HG03175 (cell line): ENCODE measurements around the gene UQCRC1.

ENCODE experiments used
- ATAC-seq: cut with Tn5 transposase; IDR thresholded peaks from one replicate; pipeline ENCODE4 v1.9.1; 2021; ENCODE audit warnings: mild to moderate bottlenecking, moderate library complexity; ENCODE audit not compliant: unreplicated experiment

The UQCRC1 gene

DNA sequence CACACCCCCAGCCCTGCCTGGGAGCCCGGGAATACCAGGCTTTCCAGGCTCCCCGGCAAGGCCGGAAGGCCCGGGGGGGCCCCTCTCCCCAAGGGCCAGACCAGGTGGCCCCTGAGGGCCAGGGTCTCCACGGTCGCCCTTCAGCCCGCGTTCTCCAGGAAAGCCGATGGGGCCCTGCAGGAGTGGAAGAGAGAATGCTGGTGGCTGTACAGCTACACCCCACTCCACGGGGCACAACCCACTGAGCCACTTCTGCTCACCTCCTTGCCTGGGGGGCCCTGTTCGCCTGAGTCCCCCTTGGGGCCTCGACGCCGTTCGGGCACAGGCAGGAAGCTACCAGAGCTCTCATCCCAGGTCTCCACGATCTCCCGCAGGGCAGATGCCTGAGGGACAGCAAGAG, 34.1 kb downstream of the UQCRC1 start:
- ATAC-seq, result no peak

DNA sequence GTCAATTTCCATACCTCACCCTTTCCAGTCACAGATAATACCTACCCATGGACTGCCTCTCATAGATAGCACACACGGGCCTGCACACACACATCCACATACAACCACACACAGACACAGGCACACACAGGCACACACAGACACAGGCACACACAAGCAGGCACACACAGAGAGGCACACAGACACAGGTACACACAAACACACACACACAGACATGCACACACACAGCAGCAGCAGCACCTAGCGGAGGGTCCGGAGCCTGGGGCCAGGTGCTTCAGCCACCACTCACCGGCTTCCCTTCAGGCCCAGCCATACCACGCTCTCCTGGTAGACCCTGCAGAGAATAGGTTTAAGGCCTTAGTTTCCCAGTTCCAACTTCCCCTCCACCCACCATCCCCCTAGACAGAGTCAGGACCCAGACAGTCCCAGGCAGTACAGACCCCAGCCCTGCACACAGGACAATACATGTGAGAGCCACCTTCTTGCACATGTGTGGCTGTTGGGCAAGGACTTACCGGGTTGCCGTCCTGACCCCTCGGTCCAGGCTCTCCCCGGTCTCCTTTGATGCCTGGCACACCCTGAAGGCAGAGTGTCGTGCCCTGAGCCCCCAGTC, 35.4 kb downstream of the UQCRC1 start:
- no peak for ATAC-seq

DNA sequence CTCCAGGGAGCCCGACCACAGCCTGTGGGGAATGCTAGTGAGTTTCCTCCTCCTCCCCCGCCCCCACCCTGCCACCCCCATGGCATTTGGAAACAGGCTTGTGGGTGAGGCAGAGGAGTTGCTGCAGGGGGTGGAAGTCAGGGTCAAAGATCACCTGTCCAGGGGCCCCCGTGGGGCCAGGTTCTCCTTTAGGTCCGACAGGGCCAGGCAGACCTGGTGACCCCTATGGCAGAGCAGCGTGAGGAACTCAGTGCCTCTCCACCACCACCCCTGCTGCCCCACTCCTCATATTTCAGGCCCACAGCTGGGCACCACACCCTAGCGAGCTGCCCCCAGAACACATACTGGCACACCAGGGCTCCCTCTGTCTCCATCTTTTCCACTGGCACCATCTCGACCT, 36.9 kb downstream of the UQCRC1 start:
- no peak for ATAC-seq

DNA sequence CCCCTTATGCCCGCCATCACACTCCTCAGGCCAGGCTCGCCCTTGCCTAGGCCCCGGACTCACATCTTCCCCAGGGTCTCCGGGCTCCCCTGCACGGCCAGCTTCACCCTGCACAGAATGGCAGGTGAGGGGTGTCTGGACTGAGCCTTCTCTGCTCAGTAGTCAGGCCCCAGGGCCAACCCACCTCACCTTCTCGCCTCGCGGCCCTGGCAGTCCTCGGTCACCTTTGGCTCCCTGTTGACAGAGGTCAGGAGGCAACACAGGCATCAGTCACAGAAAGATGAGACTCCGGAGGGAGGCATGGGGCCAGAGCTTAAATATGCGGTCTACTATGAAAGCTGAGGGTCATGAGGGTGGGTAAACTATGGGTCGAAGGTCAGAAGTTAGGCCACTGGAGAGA, 37.5 kb downstream of the UQCRC1 start:
- ATAC-seq, result no peak

DNA sequence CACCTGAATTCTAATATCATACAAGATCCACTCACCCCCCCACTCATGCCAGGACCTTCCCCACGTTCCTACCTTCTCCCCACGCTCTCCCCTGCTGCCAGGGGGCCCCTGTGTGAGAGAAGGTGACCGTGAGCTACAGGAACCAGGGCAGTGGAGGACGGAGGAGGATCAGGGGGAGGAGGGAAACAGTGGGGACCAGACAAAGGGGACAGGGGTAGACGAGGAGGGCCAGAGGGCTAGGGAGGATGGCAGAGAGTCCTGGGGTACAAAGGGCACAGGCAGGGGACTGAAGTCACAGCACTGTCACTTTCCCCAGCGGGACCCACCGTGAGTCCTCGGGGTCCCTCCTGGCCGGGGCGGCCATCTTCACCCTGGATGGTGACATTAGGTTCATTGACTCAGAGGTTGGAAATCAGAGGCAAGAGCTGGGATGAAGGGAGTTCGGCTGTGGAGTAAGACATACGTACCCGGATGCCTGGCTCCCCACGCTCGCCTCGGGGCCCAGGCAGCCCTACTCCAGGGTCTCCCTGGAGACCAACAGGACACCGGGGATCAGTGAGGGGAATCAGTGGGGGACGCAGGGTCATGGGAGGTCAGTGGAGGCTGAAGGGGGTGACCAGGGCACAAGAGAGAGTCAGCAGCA, 39.5 kb downstream of the UQCRC1 start:
- ATAC-seq, result no peak

DNA sequence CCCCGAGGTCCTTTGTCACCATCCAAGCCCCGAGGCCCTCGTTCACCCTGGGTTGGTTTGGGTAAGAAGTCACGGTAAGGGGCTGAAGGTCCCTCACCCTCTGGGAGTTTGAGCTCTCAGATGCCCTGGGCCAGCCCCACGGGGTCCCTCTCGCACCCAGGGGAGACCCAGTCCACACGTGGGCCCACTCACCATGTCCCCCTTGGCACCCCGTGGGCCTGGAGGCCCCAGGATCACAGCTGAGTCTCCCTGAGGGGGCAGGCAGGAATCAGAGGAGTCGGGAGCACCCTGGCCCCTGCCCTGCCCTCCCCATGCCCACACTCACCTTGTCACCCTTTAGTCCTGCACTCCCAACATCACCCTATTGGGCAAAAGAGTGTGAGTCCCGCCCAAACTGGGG, 40.0 kb downstream of the UQCRC1 start:
- ATAC-seq, result no peak

DNA sequence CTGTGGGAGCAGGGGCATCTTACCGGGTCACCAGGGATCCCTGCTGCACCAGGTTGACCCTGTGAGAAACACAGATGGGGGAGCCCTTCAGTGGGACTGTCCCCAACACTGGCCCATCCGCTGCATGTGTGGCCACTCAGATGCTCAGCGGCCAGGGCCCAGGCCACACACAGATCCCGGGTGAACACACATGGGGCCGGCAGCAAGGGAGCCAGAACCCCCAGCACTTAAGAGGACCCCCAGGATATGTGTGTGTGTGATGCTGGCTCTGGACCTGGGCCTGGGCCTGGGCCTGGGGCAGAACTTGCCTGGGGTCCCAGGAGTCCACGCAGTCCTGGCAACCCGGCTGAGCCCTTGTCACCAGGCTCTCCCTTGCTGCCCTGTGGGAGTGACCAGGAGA, 41.0 kb downstream of the UQCRC1 start:
- no peak for ATAC-seq

DNA sequence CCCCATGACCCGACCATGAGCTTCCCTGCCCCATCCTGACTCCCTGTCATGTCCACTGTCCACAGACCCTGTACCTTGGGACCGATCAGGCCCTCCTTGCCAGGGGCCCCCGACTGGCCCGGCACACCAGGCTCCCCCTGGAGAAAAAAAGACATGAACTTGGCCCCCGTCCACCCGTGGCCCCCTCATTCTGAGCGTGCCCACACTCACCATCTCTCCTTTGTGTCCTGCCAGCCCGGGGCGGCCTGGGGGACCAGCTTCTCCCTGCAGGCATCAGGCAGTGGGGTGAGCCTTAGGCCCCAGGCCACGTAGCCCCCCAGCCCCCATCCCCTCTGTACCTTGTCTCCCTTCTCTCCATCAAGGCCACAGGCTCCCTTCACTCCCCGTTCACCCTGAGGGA, 41.9 kb downstream of the UQCRC1 start:
- ATAC-seq, result no peak

DNA sequence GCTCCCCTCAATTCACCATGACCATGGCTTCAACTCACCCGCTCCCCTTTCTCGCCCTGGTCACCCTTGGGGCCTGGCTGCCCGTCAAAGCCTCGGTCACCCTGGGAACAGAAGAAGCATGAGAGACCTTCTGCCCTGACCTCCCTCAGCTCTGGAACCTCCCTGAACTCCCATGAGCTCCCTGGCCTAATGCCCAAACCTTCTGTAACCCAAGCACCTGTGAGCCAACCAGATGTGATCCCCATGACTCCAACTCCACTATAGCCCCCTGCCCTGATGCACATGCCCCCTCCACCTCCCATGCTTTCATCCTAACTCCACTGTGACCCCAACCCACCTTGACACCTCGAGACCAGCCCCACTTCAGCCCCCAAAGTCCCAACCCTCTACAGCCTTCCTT, 42.4 kb downstream of the UQCRC1 start:
- ATAC-seq, result no peak

DNA sequence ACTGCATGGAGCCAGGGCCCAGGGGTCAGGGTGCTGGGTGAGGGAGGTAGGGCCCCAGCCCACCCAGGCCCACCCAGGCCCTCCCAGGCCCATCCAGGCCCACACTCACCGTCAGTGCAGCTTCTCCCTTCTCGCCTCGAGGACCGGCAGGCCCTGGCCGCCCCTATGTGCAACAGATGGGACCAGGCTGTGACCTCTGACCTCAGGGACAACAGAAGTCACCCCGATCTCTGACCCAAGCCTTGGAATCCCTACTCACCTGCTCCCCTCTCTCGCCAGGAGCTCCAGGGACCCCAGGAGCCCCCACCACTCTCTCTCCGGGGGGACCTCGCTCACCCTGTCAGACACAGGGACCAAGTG, 43.1 kb downstream of the UQCRC1 start:
- ATAC-seq, result no peak

DNA sequence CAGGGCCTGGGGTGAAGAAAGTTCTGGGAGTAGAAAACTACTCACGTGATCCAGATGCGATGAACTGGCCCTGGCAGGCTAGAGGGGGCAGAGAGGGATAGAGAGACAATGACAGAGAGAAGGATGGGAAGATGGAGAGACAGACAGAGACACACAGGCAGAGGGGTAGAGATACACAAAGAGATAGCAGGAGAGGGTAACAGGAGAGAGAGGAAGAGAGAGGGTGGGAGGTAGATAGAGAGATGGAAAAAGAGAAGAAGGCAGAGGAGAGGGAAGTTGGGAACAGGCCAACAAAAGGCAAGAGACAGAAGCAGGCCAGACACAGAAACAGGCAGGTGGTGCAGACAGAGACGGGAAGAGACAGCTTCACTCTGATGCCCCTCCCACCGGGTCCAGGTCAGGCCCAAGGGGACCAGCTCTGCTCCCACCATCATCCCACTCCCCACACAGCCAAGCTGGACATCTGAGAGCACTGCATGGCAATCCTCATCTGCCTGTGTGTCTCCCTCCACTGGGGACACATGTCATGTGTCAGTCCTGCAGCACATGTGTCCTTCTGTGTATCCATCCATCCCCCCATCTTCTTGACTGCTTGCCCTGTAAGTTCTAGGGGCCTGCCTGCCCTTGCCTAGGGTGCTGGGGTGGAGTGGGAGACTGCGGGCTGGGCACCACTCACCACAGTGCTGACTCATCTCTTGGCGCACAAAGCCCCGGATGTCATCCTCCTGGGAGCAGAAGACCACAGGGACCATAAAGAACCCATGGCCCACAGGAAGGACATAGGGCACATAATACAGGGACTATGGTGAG, 43.6 kb downstream of the UQCRC1 start:
- ATAC-seq, result no peak

DNA sequence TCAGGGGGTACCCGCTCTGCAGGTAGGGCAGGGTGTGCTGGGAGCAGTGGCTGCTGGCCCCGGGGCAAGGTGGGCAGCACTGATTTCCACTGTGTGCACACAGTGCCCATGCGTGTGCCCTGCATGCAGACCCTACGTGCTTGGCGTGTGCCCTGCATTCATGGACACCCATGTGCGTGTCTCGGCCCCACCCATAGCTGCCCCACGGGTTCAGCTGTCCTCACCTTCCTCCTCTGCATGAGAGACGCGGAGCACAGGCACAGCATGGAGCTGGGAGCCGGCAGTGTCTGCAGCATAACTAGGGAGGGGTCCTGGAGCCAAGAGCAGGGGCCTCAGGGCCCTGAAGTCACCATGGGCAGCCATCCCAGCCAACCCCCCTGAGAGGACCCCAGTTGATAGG, 44.3 kb downstream of the UQCRC1 start:
- no peak for ATAC-seq

DNA sequence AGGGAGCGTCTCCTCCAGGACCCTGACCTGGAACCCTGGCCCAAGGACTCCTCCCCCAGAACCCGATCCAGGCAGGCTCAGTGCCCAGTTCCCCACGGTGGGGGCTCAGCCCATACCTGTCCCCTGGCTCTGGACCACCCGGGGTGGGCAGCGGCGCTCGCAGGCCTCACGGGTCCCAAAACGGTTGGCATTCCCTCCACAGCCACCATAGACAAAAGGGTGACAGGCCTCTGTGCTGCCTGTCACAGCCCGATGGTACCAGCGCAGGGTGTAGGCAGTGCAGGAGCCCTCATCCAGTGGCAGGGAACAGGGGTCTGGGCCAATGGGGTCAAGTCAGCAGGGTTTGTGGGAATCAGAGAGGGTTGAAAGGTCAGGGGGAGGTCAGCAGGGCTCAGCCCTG, 44.8 kb downstream of the UQCRC1 start:
- ATAC-seq, result no peak

DNA sequence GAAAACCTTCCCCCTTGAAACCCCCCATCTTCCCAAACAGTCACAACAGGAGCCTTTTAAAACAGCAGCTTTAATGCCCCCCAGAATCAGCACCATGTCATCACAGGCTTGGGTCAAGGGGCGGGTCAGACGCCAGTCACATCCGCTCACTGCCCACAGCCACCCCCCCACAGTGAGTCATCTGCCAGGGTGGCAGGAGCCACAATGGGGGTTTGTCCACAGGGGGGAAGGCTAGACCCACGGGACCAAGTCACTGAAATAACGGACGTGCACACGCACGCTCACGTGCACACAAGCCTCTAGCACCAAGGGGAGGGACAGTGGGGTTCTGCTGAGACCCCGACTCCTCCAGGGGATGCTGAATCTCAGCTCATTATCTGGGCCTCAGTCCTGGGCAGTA, 45.4 kb downstream of the UQCRC1 start:
- ATAC-seq, result no peak

DNA sequence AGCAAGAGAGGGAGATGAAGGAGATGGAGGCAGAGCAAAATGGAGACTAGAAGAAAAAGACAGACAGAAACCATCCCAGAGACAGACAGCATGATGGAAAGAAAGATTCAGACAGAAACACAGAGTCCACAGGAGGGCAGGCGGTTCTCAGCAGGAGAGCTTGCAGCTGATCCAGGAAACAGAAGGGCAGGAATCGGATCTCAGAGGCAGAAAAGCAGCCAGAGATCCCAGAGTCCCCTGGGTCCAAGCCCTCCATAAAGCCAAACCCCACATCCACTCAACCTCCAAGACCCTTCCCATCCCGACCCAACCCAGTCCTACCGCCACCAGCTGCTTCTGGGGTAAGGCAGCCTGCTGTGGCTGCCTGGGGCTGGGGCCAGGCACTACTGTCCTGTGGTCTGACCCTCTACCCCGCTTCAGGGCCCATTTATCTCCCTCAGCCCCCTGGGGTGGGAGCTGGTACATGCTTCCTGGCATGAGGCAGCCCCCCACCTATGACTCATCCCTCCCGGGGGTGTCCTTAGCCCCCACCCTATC, 46.0 kb downstream of the UQCRC1 start, which contains the start of gene UCN2:
Gene UCN2 (minus strand): TSS at position 400 of the 537 bp plus-strand sequence. CDS start 657 bp downstream, outside the sequence.
- no peak for ATAC-seq

DNA sequence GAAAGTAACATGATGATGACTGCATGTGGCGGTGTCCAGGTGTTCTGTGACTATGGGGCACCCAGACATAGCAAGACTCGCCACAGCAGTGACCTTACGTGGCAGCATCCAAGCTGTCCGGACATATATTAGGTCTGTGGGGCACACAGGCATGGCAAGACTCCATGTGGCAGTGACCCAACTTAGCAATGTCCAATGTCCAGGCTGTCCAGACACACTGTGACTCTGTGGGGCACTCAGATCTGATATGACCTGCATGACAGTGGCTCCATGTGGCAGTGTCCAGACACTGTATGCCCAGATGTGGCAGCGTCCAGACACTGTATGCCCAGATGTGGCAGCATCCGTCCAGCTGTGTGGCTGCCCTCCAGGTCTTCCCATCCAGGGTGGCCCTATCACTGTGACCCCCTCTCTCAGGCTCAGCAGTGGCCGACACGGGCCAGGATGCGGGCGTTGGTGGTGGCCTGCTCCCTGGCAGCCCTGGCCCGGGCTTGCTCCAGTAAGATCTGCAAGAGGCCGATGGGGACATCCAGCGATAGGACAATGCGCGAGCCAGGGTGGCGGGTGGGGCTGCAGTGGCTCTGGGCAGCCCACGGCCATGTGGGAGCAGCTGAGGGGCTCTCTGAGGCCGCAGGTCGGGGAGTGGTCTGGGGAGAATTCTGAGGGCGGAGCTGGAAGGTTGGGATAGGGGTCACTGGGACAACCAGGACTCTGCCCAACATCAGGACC, 46.9 kb downstream of the UQCRC1 start:
- no peak for ATAC-seq

DNA sequence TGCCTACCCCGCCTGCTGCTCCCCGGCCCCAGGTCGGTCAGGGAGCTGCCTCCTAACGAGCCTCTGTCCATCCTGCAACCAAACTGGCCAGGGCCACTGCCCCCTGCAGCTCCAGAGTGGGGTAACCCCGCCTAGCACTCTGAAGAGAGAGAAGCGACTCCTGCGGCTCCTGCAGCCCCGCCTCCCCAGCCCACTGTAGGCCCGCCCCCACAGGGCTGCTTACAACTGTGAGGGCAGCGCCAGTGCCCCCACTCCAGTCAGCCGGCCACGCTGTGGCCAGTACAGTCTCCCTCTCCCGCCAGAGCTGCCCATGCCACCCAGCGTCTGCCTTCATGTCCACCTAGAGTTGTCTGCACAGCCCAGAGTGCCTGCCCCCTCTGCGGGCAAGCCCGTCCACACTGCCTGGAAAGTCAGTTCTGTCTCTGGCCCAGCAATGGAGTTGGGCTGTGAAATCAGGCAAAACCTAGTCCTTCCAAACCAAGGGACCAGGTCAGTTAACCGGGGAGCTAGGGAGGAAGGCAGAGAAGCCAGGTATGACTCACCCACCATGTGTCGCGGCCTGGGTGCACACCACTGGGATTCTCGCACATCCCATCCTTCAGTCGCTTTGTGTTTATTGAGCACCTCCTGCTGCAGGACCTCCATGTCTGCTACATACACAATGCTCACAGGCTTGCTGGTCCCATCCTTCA, 48.3 kb downstream of the UQCRC1 start:
- no peak for ATAC-seq

DNA sequence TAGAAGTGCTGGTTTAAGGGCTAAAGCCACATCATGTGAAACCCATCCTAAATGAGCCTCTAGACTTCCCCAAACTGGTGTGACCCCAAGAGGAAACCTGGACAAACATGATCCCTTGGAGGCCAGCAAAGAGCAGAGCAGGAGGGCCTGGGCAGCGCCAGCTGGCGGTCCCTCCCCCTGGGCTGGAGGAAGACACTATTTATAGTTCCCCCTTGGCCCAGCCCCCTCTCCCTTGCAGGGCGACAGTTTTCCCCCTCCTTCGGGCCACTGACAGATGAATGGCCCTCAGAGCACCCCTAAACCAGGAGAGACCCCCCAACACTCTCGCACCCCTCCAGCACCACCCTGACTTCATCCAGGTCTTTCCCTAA, 48.8 kb downstream of the UQCRC1 start:
- no peak for ATAC-seq

DNA sequence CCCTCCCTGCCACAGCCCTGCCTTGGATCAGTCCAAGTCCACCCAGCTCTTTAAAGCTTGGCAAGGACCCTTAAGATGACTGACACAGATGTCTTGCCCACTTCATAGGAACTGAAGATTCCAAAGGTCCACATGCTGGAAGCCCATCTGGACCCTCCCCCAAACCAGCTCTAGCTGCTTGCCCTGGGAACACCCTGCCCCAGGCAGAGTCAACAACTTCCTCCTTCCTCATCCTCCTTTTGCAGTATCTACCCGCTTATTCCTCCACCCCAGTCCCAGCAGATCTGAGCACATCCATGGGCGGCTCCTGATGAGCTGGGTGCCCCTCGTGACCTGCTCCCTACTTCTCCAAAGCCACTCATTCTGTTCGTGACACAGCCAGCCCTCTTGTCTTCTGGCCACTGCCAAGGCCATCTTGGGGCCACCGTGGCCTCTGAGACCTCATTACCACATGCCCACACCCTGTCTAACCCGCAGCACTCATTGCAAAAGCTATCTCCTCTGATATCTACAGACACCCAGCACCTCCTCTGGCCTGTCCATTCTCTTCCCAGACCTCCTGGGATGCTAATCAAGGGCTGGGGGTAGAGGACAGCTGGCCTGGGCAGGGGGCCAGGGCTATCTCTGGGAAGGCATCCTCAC, 50.8 kb downstream of the UQCRC1 start:
- ATAC-seq, result no peak
